Raji (cell line): ENCODE results near the gene SYNE2.

Experiments
- POLR2A ChIP-seq: IDR thresholded peaks from 2 replicates; pipeline ENCODE4 v1.6.1; 2011; ENCODE audit warnings: low read depth, low read length, control low read depth; ENCODE audit not compliant: insufficient read depth

Gene SYNE2

GRCh38 chr14:64012720-64013119 lies 159.9 kb downstream of the SYNE2 start:
- no peak for TF ChIP-seq POLR2A

- no peak for TF ChIP-seq POLR2A
These were observed 172.7 kb downstream of the SYNE2 start for GRCh38 chr14:64025479-64025878.

- TF ChIP-seq POLR2A, result no peak
These were observed 173.8 kb downstream of the SYNE2 start for GRCh38 chr14:64026600-64026999.

- no peak for TF ChIP-seq POLR2A
These were observed 182.3 kb downstream of the SYNE2 start for GRCh38 chr14:64035143-64035542.

- no peak for TF ChIP-seq POLR2A
These were observed 186.2 kb downstream of the SYNE2 start for GRCh38 chr14:64038841-64039542.

GRCh38 chr14:64040044-64040443 lies 187.2 kb downstream of the SYNE2 start:
- no peak for TF ChIP-seq POLR2A

GRCh38 chr14:64045091-64045490 lies 192.3 kb downstream of the SYNE2 start:
- no peak for TF ChIP-seq POLR2A

GRCh38 chr14:64049616-64050381 lies 197.0 kb downstream of the SYNE2 start:
- no peak for TF ChIP-seq POLR2A

GRCh38 chr14:64053694-64054669 lies 201.2 kb downstream of the SYNE2 start:
- TF ChIP-seq POLR2A, result no peak

GRCh38 chr14:64059454-64060198 lies 206.8 kb downstream of the SYNE2 start:
- no peak for TF ChIP-seq POLR2A

- TF ChIP-seq POLR2A, result no peak
These were observed 207.4 kb downstream of the SYNE2 start for GRCh38 chr14:64060199-64060545.

- no peak for TF ChIP-seq POLR2A
These were observed 207.9 kb downstream of the SYNE2 start for GRCh38 chr14:64060648-64061096.

- no peak for TF ChIP-seq POLR2A
These were observed 208.3 kb downstream of the SYNE2 start for GRCh38 chr14:64061115-64061514.

GRCh38 chr14:64061706-64062105 lies 208.9 kb downstream of the SYNE2 start:
- no peak for TF ChIP-seq POLR2A
